Left lung (tissue), 10 donors: Measurements from ENCODE around the gene NUDT8. TPM values are rescaled to one million over a fixed set of nuclear protein-coding genes. Genes with fewer than 3 reads are reported as not detected.
"Not testable (repeated sequence)": the region's sequence is repeated elsewhere in the genome, so short reads cannot be mapped to it uniquely, and the experiment has no call there.

Experiments
- ATAC-seq: fragments of 200-7000 bp; cut with Tn5 transposase; one replicate; pipeline ENCODE4 v1.9.1; 2020; ENCODE audit warnings: moderate library complexity
- DNase-seq, 4 donors: peaks; one replicate each; pipeline ENCODE4 v3.0.0-alpha.2; 2013 to 2020
- H3K27ac ChIP-seq, 2 donors: fragments of 200-600 bp; sonication (generic) in 1 of 2; one replicate each; pipeline versions ENCODE4 v1.5.0 to v1.8.0; 2020 to 2021
- H3K27me3 ChIP-seq, 2 donors: fragments of 200-600 bp; sonication (generic) in 1 of 2; one replicate each; pipeline versions ENCODE4 v1.5.0 to v1.8.0; 2020 to 2021
- H3K36me3 ChIP-seq, 2 donors: fragments of 200-600 bp; sonication (generic) in 1 of 2; one replicate each; pipeline versions ENCODE4 v1.5.0 to v1.8.0; 2020 to 2021
- H3K4me1 ChIP-seq, 2 donors: fragments of 200-600 bp; one replicate each; pipeline ENCODE4 v1.8.0; 2021
- H3K4me3 ChIP-seq, 2 donors: fragments of 200-600 bp; sonication (generic) in 1 of 2; one replicate each; pipeline versions ENCODE4 v1.5.0 to v1.8.0; 2020 to 2021; ENCODE audit warnings: mild to moderate bottlenecking in 1 of 2
- H3K9me3 ChIP-seq, 2 donors: fragments of 200-600 bp; sonication (generic) in 1 of 2; one replicate each; pipeline versions ENCODE4 v1.5.0 to v1.8.0; 2020 to 2021
- intact Hi-C, 2 donors: fragments of 100-400 bp; cut with DNase I; formaldehyde crosslinking; loops; one replicate each; pipeline versions ENCODE4 v1.11.2 to v1.14.2; 2022
- polyA plus RNA-seq, 6 donors: library from polyadenylated mRNA; unstranded; fragments of 120-200 nt; gene quantifications; one replicate each; pipeline ENCODE4 v1.2.1, GENCODE V29; 2013; ENCODE audit not compliant: insufficient read length in 6 of 6
- total RNA-seq, 2 donors: library from RNA; stranded (reverse); fragmentation: NEBNext Ultra II Directional; extraction: Animal tissue kit (Norgen Biotek cat#: 25700); gene quantifications; one replicate each; pipeline ENCODE4 v1.2.1, GENCODE V29; 2021
- TF ChIP-seq, protein P1 (sequence below), 2 donors: fragments of 200-600 bp; sonication (generic) in 1 of 2; IDR thresholded peaks; one replicate each; pipeline versions ENCODE4 v1.5.0 to v1.8.0; 2021; ENCODE audit warnings: antibody characterized with exemption in 2 of 2
- donor health status: DM: no; HTN: yes; CAD: no.
- donor health status: DM: no; HTN: no; CAD: no.

The NUDT8 gene
- total and polyA plus RNA-seq, 8 donors, result 3.8 to 18.1 (median 5.6) TPM

GRCh38 chr11:67601098-67601497 is 28.6 kb downstream of the NUDT8 start:
- Histone ChIP-seq H3K27ac (no peak overlapping the region), H3K9me3 (no peaks in the 10 kb centered on the region), H3K27me3 (no peaks in the 10 kb centered on the region), H3K4me3 (no peak overlapping the region), H3K36me3 (no peaks in the 10 kb centered on the region), H3K4me1 (peaks cover 3 to 17% of the 10 kb centered on the region in 2 donors)
- TF ChIP-seq, protein P1, sequence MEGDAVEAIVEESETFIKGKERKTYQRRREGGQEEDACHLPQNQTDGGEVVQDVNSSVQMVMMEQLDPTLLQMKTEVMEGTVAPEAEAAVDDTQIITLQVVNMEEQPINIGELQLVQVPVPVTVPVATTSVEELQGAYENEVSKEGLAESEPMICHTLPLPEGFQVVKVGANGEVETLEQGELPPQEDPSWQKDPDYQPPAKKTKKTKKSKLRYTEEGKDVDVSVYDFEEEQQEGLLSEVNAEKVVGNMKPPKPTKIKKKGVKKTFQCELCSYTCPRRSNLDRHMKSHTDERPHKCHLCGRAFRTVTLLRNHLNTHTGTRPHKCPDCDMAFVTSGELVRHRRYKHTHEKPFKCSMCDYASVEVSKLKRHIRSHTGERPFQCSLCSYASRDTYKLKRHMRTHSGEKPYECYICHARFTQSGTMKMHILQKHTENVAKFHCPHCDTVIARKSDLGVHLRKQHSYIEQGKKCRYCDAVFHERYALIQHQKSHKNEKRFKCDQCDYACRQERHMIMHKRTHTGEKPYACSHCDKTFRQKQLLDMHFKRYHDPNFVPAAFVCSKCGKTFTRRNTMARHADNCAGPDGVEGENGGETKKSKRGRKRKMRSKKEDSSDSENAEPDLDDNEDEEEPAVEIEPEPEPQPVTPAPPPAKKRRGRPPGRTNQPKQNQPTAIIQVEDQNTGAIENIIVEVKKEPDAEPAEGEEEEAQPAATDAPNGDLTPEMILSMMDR (IDR thresholded peaks at IDR 0.05), result no peak
- DNase-seq (no peak), ATAC-seq (no peak)
- intact Hi-C loops, result no loop called here

DNA sequence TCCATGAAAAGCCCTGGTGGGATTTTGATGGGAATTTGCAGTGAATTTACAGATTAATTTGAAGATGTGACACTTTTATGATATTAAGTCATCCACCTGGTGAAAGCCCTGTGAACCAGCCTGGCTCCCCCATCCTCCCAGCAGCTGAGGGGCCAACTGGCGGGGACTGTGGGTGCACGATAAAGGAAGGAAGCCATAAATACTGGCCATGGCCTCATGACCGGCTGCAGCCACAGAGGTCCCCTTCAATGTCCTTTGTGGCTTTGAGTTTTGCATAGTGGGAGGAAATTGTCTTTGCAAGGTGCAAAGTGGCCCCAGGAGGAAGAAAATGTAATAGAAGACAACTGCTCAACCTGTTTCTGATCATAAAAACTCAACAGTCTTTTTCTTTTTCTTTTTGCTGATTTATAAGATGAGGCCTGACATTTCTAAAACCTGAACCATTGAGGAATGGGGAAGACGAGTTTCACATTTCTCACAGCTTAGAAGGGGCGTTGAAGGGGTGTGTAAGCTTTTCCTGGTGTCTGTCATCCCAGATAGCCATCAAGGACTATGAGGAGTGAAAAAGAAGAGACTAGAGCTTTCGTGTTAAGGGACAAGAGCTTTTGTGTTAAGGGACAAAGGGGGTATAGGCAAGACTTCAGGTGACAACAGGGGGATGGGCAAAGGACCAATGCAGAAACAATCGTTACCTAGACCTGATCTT is 29.3 kb downstream of the NUDT8 start:
- Histone ChIP-seq H3K4me1 (peaks cover 0 to 11% of the 10 kb centered on the region in 2 donors), H3K27ac (no peak overlapping the region), H3K36me3 (no peaks in the 10 kb centered on the region), H3K4me3 (no peak overlapping the region), H3K9me3 (no peaks in the 10 kb centered on the region), H3K27me3 (no peaks in the 10 kb centered on the region)
- DNase-seq (no peak), ATAC-seq (no peak)
- intact Hi-C loops, result no loop called here
- TF ChIP-seq, protein P1 (IDR thresholded peaks at IDR 0.05), result no peak

DNA sequence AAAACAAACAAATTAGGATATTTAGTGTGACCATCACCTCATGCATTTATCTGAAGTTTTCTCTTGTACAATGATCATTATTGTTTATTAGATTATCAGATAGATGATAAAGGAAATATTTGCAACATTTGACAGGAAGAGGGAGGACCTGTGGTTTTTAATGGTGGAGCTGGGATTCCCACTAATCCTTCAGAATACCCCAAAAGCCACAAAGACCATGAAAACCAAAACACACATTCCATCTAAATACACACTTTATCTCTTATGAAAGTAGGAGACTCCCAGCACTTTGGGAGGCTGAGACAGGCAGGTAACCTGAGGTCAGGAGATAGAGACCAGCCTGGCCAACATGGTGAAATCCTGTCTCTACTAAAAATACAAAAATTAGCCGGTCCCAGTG is 30.6 kb downstream of the NUDT8 start:
- ATAC-seq, result no peak
- TF ChIP-seq, protein P1 (IDR thresholded peaks at IDR 0.05), result no peak
- intact Hi-C loops, result no loop called here

DNA sequence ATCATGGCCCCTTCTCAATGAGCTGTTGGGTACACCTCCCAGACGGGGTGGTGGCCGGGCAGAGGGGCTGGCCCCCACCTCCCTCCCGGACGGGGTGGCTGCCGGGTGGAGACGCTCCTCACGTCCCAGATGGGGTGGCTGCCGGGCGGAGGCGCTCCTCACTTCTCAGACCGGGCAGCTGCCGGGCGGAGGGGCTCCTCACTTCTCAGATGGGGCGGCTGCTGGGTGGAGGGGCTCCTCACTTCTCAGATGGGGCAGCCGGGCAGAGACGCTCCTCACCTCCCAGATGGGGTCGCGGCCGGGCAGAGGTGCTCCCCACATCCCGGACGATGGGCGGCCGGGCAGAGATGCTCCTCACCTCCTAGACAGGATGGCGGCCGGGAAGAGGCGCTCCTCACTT is 31.8 kb downstream of the NUDT8 start:
- H3K4me3 ChIP-seq, H3K27ac ChIP-seq, DNase-seq, H3K36me3 ChIP-seq, H3K27me3 ChIP-seq, H3K4me1 ChIP-seq, intact Hi-C loops, ATAC-seq, H3K9me3 ChIP-seq: not testable (repeated sequence)

More for the DNA sequence above, 30.6 kb downstream of the NUDT8 start:
- no peak overlapping the region for H3K27ac ChIP-seq
- no peaks in the 10 kb centered on the region for H3K9me3 ChIP-seq
- DNase-seq, result no peak
- H3K36me3 ChIP-seq, result no peaks in the 10 kb centered on the region
- H3K27me3 ChIP-seq, result no peaks in the 10 kb centered on the region
- H3K4me1 ChIP-seq, result peaks cover 0 to 9% of the 10 kb centered on the region in 2 donors
- no peak overlapping the region for H3K4me3 ChIP-seq

DNA sequence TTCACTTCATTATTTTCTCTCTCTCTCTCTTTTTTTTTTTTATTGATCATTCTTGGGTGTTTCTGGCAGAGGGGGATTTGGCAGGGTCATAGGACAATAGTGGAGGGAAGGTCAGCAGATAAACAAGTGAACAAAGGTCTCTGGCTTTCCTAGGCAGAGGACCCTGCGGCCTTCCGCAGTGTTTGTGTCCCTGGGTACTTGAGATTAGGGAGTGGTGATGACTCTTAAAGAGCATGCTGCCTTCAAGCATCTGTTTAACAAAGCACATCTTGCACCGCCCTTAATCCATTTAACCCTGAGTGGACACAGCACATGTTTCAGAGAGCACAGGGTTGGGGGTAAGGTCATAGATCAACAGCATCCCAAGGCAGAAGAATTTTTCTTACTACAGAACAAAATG is 32.3 kb downstream of the NUDT8 start:
- H3K9me3 ChIP-seq, H3K4me3 ChIP-seq, H3K27ac ChIP-seq, H3K36me3 ChIP-seq, DNase-seq, H3K27me3 ChIP-seq, ATAC-seq, H3K4me1 ChIP-seq, intact Hi-C loops: not testable (repeated sequence)

- Histone ChIP-seq H3K27me3 (no peaks in the 10 kb centered on the region), H3K4me1 (peaks cover 0 to 9% of the 10 kb centered on the region in 2 donors), H3K4me3 (no peak overlapping the region), H3K9me3 (no peaks in the 10 kb centered on the region), H3K27ac (no peak overlapping the region), H3K36me3 (no peaks in the 10 kb centered on the region)
- intact Hi-C loops, result no loop called here
- TF ChIP-seq, protein P1 (IDR thresholded peaks at IDR 0.05), result no peak
- ATAC-seq (no peak), DNase-seq (no peak)
These were observed 32.9 kb downstream of the NUDT8 start for GRCh38 chr11:67596753-67597300.
